Activated T-helper 2 cell treated with anti-CD3 and anti-CD28 coated beads, Interferon-gamma antibody, Interleukin-2, Interleukin-4, amounts not matched to agents 10 μg/mL and 5 μg/mL and 100 μg/mL, durations not matched to agents 14 hours and 24 hours and 36 hours (primary cell): ENCODE results near the gene IL2RA. TPM values are rescaled to one million over a fixed set of nuclear protein-coding genes. Genes with fewer than 3 reads are reported as not detected.

Source experiments
- DNase-seq: peaks from one replicate; pipeline ENCODE4 v3.0.0; 2021; ENCODE audit warnings: low spot score
- H3K27ac Mint-ChIP-seq: one replicate; pipeline ENCODE4 v1.8.0; 2021; ENCODE audit warnings: mixed read lengths
- H3K27me3 Mint-ChIP-seq: one replicate; pipeline ENCODE4 v1.8.0; 2021; ENCODE audit warnings: low read depth, mixed read lengths
- H3K36me3 Mint-ChIP-seq: one replicate; pipeline ENCODE4 v1.8.0; 2021; ENCODE audit warnings: low read depth, mixed read lengths
- H3K4me1 Mint-ChIP-seq: one replicate; pipeline ENCODE4 v1.8.0; 2021; ENCODE audit warnings: low read depth, mixed read lengths
- H3K4me3 Mint-ChIP-seq: one replicate; pipeline ENCODE4 v1.8.0; 2021; ENCODE audit warnings: low read depth, mild to moderate bottlenecking, moderate library complexity, mixed read lengths
- H3K9me3 Mint-ChIP-seq: one replicate; pipeline ENCODE4 v1.8.0; 2021; ENCODE audit warnings: mixed read lengths
- intact Hi-C: fragments of 100-400 bp; cut with micrococcal nuclease; formaldehyde crosslinking; loops from one replicate; pipeline ENCODE4 v1.15.1; 2023
- total RNA-seq: library from RNA; stranded (reverse); gene quantifications from 2 replicates; pipeline ENCODE4 v1.2.3, GENCODE V29; 2022

Gene IL2RA
- total RNA-seq, 1 donor from 2014 or later, result 1,808 TPM

DNA sequence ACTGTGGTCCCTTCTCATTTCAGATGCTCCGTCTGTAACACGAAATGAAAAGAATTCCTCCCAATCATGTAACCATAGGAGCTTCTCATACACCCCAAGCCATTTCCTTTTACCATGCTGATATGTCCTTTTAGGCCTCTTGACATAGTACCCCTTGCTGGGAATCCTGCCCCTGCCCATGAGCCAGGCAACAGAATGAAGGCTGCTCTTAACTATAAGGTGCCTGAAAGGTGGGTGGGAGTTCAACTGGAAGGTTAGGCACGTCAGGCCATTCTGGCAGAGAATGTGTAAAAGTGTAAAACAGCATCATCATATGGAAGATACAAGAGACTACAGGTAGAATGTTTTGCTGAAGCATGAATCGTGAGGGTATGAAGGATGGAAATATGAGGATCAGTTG is 22.5 kb downstream of the IL2RA start:
- peak; percentile 6 for DNase-seq
- Mint-ChIP-seq H3K4me3 (peak overlapping the region; percentile 35), H3K4me1 (peaks cover 77% of the 10 kb centered on the region), H3K36me3 (peaks cover 100% of the 10 kb centered on the region), H3K27ac (peak overlapping the region; percentile 58), H3K27me3 (no peaks in the 10 kb centered on the region), H3K9me3 (peaks cover 8% of the 10 kb centered on the region)
- intact Hi-C loops, result no loop called here

DNA sequence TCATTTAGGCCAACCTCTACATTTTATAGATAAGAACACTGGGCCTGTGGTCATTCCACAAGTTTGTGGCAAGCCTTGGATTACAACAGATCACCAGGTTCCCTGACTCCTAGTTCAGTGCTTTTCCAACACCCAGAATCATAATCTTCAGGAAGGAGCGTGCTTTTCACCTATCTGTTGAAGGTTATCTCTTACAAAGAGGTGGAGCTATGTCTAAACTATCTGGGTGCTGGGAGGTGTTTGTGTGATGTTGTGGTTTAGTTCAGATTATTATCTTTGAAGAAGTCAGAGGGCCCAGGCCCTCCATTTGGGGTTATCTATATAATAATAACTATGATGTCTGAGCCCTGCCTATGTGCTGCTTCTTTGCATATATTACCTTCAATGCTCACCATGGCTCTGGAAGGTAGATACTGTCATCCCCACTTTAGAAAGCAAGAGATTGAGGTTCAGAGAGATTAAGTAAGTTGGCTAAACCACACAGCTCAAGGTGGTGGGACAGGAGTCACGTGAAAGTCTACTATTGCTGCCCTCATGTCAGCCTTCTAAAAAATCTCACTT is 24.0 kb downstream of the IL2RA start:
- Mint-ChIP-seq H3K4me3 (peak overlapping the region; percentile 60), H3K36me3 (peaks cover 100% of the 10 kb centered on the region), H3K4me1 (peaks cover 79% of the 10 kb centered on the region), H3K27me3 (no peaks in the 10 kb centered on the region), H3K9me3 (peaks cover 8% of the 10 kb centered on the region), H3K27ac (peak overlapping the region; percentile 79)
- intact Hi-C loops, result no loop called here
- DNase-seq, result no peak

DNA sequence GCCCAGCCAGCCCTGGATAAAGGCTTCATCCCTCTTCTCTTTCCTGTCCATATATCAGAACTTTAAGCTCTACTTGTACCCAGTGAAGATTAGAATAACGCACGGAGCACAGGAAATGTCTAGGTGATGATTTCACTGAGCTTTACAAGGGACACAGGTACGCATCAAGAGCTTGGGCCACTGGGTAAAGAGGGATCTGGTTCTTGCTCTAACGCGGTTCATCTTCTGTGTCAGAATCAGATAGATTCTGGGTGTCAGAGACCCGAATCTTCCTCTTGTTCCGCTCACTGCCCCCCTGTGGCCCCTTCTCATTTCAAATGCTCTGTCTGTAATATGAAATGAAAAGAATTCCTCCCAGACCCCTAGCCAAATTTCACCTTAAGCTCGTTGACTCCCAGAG is 24.7 kb downstream of the IL2RA start:
- peaks cover 11% of the 10 kb centered on the region for H3K9me3 Mint-ChIP-seq
- intact Hi-C loops, result no loop called here
- H3K27me3 Mint-ChIP-seq, result no peaks in the 10 kb centered on the region
- DNase-seq, result no peak
- H3K36me3 Mint-ChIP-seq, result peaks cover 100% of the 10 kb centered on the region
- peaks cover 76% of the 10 kb centered on the region for H3K4me1 Mint-ChIP-seq
- peak overlapping the region; percentile 79 for H3K27ac Mint-ChIP-seq
- H3K4me3 Mint-ChIP-seq, result peak overlapping the region; percentile 23

DNA sequence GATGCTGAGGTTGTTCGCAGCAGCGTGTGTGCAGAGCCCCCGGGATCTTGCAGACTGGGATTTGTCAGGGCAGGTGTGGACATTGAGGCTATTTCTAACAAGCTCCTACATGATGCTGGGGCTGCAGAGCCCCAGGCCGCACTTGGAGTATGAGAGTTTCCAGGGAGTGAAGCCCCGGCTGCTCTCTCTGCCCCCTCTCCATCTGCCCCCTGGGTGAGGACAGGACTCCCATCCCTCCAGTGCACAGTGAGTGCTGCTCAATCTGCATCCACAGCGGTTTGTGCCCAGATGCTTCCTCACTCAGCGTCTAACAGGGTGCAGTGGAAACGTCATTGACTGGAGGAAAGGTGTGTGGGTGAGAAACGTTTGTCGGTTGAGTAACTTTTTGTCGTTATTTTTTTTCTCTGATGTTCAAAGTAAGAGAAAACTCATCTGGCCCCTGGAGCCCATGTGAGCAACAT is 25.3 kb downstream of the IL2RA start:
- DNase-seq, result peak; percentile 8
- Mint-ChIP-seq H3K36me3 (peaks cover 100% of the 10 kb centered on the region), H3K4me1 (peaks cover 74% of the 10 kb centered on the region), H3K4me3 (peak overlapping the region; percentile 8), H3K27ac (peak overlapping the region; percentile 79), H3K27me3 (no peaks in the 10 kb centered on the region), H3K9me3 (peaks cover 11% of the 10 kb centered on the region)
- intact Hi-C loops, result no loop called here

DNA sequence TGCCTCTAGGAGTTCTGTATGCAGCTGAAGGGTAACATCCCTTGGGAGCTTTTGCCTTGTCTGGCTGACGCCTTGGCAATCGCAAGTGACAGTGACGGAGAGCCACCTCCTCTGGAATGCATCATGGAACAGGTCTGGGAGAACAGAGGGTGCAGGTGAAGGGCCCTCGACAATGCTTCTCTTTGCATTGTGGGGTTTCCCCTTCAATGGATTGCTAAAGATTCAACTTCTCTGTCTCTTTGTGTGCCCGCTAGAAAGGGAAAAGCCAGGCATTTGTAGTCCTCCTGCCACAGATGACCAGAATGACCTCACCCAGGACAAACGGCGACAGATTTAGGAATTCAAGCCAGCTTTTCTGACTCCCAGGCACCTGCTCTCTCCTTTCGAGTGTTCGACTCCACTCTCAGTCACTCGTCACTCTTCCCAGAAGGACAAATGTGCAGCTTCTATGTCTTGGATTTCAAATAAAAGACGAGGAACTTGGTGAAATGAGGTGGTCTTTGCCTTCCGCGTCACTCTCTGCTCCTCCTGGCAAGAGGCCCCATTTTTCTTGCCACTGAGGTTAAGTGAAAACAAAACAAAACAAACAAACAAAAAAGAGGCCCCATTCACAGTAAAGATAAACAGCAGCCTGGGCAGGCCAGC is 26.1 kb downstream of the IL2RA start:
- peaks cover 13% of the 10 kb centered on the region for H3K9me3 Mint-ChIP-seq
- peak overlapping the region; percentile 79 for H3K27ac Mint-ChIP-seq
- intact Hi-C loops, result no loop called here
- peak; percentile 7 for DNase-seq
- no peaks in the 10 kb centered on the region for H3K27me3 Mint-ChIP-seq
- peaks cover 97% of the 10 kb centered on the region for H3K36me3 Mint-ChIP-seq
- peaks cover 68% of the 10 kb centered on the region for H3K4me1 Mint-ChIP-seq
- H3K4me3 Mint-ChIP-seq, result peak overlapping the region; percentile 10

DNA sequence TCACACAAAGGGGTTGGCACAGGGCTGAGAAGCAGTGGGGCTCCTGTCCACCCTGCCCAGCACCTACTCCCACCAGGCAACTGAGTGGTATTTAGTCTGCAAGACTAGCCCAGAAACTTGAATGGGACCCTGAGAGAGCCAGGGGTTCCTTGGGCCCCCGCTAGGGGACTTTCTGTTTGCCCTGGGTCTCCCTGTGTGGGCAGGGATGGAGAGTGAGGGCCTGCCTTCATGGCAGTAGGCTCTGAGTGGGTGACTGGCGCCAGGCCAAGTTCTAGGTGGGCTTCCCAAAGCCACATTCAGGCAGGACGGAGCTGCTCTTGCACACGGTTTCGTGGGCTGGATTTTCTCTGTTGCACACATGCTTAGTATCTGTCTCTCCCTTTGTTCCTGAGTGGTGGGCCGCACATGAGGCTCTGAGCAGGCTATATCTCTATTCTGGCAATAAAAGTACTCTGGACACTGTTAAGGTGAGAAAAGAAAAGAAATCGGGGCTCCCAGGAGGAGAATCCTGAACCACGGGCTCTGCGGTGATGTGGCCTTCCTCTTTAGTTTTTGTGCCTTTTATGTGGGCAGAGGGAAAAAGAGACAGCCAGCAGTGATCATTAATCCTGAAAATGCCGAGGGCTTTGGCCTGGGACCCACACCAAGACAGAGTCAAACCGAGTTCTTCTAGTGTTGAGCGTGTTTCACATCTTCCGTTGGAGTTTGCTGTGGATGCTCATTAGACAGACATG is 26.9 kb downstream of the IL2RA start:
- Mint-ChIP-seq H3K36me3 (peaks cover 97% of the 10 kb centered on the region), H3K27ac (peak overlapping the region; percentile 38), H3K27me3 (no peaks in the 10 kb centered on the region), H3K4me1 (peaks cover 73% of the 10 kb centered on the region), H3K9me3 (peaks cover 20% of the 10 kb centered on the region), H3K4me3 (no peak overlapping the region)
- peak; percentile 7 for DNase-seq
- intact Hi-C loops, result no loop called here

DNA sequence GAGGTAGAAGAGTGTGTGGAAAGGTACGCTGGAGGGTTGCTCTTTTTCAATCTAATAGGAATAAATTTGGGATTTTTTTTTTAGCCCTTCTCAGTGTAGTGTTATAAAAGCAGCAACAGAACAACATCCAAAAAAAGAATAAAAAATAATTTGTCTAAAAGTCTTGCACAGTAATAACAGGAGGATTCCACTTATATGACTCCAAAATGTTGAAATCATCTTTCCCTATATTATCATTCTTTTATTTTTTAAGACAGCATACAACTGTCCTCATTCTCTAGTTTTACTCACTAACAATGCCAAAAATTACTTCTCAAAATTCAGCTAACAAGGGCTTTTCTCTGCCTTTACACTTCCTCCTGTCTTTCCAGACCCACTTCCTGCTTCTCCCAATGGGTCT is 27.8 kb downstream of the IL2RA start:
- DNase-seq, result no peak
- peaks cover 70% of the 10 kb centered on the region for H3K4me1 Mint-ChIP-seq
- no peak overlapping the region for H3K4me3 Mint-ChIP-seq
- no peaks in the 10 kb centered on the region for H3K27me3 Mint-ChIP-seq
- H3K9me3 Mint-ChIP-seq, result peaks cover 20% of the 10 kb centered on the region
- intact Hi-C loops, result no loop called here
- peaks cover 96% of the 10 kb centered on the region for H3K36me3 Mint-ChIP-seq
- peak overlapping the region; percentile 52 for H3K27ac Mint-ChIP-seq

DNA sequence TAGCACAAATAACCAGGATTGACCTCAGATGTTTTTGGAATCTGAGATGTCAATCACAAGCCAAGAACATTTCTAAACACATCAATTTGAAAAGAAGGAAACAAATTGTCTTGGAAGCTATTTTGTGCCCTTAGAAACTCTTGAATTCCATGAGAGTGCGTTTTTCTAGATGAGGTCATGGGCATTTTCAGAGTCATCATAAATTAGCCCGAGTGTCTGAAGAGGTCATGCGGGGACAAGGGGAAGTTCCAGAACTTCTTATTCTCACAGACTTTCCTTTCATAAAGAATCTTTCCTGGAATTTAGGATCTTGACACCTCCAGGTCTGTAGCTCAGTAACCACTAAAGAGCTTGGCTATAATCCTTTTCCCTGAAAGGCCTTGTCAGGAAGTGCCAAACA is 28.2 kb downstream of the IL2RA start:
- H3K4me1 Mint-ChIP-seq, result peaks cover 65% of the 10 kb centered on the region
- H3K27ac Mint-ChIP-seq, result peak overlapping the region; percentile 52
- H3K4me3 Mint-ChIP-seq, result no peak overlapping the region
- intact Hi-C loops, result no loop called here
- DNase-seq, result no peak
- peaks cover 94% of the 10 kb centered on the region for H3K36me3 Mint-ChIP-seq
- no peaks in the 10 kb centered on the region for H3K27me3 Mint-ChIP-seq
- peaks cover 17% of the 10 kb centered on the region for H3K9me3 Mint-ChIP-seq

DNA sequence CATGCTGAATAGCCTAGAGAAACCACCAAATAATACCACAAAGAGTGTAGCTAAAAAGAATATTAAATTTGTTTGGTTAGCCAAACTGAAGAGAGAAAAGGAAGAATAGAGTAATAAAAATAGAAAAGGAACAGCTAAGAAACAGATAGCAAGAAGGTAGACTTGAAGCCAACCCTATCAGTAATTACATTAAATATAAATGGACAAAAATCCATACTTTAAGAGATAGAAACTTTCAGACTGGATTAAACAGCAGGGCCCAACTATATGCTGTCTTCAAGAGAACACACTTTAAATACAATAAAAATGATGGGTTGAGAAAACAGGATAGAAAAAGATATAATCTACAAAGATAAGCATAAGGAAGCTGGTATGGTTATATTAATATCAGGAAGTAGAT is 31.2 kb downstream of the IL2RA start:
- Mint-ChIP-seq H3K4me3 (no peak overlapping the region), H3K4me1 (peaks cover 51% of the 10 kb centered on the region), H3K36me3 (peaks cover 92% of the 10 kb centered on the region), H3K9me3 (peaks cover 17% of the 10 kb centered on the region), H3K27me3 (no peaks in the 10 kb centered on the region), H3K27ac (no peak overlapping the region)
- intact Hi-C loops, result no loop called here
- DNase-seq, result no peak

DNA sequence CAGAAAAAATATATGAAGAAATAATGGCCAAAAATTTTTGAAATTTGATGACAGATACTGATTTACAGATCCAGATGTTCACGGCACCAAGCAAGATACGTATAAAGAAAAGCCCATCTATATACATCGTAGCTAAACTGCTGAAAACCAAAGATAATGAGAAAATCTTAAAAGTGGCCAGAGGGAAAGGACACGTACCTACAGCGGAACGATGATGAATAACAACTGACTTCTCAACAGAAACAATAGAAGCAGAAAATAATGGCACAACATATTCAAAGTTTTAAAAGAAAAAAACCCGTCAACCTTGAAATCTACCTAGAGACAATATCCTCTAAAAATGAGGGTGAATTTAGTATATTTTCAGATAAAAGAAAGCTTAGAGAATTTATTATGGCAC is 31.9 kb downstream of the IL2RA start:
- DNase-seq, result no peak
- H3K4me1 Mint-ChIP-seq, result peaks cover 48% of the 10 kb centered on the region
- H3K36me3 Mint-ChIP-seq, result peaks cover 92% of the 10 kb centered on the region
- H3K27ac Mint-ChIP-seq, result no peak overlapping the region
- intact Hi-C loops, result no loop called here
- no peak overlapping the region for H3K4me3 Mint-ChIP-seq
- peaks cover 17% of the 10 kb centered on the region for H3K9me3 Mint-ChIP-seq
- no peaks in the 10 kb centered on the region for H3K27me3 Mint-ChIP-seq

DNA sequence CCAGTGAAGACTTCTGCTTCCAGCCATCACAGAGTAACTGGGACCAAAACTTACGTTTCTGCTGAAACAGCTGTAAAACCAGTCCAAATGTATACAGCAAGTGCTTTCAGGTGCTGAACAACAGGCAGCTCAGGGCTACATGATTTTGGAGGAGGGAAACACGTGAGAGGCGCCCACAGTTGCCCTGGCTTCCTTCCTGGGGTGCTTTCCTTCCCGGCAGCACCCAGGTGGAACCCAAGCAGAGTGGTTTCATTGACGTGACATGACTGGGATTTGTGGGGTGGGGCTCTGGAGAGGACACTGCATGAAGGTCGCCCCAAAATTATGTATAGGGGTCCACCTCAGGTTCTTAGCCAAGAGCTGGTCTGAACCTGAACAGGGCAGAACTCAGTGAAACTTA is 34.2 kb downstream of the IL2RA start:
- H3K4me1 Mint-ChIP-seq, result peaks cover 35% of the 10 kb centered on the region
- no peak overlapping the region for H3K4me3 Mint-ChIP-seq
- H3K36me3 Mint-ChIP-seq, result peaks cover 92% of the 10 kb centered on the region
- H3K9me3 Mint-ChIP-seq, result peaks cover 17% of the 10 kb centered on the region
- intact Hi-C loops, result no loop called here
- no peak for DNase-seq
- peak overlapping the region; percentile 11 for H3K27ac Mint-ChIP-seq
- no peaks in the 10 kb centered on the region for H3K27me3 Mint-ChIP-seq

DNA sequence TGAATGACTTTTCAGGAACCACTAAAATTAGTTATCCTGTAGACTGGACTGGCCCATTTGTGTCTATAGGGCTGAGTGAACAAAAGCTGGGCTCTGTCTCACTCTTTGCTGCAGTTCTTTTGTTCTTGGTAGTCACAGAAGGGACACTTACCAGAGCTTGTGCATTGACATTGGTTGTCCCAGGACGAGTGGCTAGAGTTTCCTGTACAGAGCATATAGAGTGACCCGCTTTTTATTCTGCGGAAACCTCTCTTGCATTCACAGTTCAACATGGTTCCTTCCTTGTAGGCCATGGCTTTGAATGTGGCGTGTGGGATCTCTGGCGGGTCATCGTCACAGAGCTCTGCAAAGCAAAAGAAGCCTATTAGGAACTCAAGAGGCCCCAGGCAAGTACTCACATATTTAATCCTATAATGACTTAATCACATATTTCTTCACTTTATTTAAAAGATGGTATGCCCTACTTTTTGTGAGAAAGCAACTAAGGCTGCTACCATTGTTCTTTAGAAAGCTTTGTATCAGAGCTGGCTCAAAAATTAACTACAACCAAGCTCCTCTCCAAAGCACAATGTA is 36.4 kb downstream of the IL2RA start:
- intact Hi-C loops, result no loop called here
- Mint-ChIP-seq H3K4me3 (no peak overlapping the region), H3K27me3 (no peaks in the 10 kb centered on the region), H3K4me1 (peaks cover 42% of the 10 kb centered on the region), H3K27ac (peak overlapping the region; percentile 25), H3K36me3 (peaks cover 95% of the 10 kb centered on the region), H3K9me3 (peaks cover 10% of the 10 kb centered on the region)
- DNase-seq, result no peak

DNA sequence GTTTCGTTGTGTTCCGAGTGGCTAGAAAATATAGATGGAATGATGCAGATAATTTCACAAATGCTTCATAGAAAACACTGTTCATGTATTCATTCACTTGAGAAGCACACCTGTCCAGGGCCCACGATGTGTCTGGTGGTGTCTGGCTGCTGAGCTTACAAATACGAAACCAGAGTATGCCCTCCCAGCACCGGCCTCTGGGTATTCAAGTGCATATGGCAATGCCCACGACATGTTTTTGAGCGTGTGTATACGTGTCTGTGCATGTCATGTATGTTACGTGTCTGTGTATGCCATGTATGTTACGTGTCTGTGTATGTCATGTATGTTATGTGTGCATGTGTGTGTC is 37.9 kb downstream of the IL2RA start:
- no peak for DNase-seq
- H3K4me1 Mint-ChIP-seq, result peaks cover 38% of the 10 kb centered on the region
- H3K9me3 Mint-ChIP-seq, result no peaks in the 10 kb centered on the region
- H3K4me3 Mint-ChIP-seq, result no peak overlapping the region
- intact Hi-C loops, result no loop called here
- peak overlapping the region; percentile 12 for H3K27ac Mint-ChIP-seq
- H3K27me3 Mint-ChIP-seq, result no peaks in the 10 kb centered on the region
- peaks cover 96% of the 10 kb centered on the region for H3K36me3 Mint-ChIP-seq
